WERI-Rb-1 (cell line): ENCODE data around the gene ME3.

Source experiments
- DNase-seq: peaks from one replicate; pipeline ENCODE4 v3.0.0-alpha.2; 2020
- H3K27ac ChIP-seq: fragments of 250-450 bp; sonication (Bioruptor Pico); 2 replicates; pipeline ENCODE4 v1.5.1; 2020; ENCODE audit warnings: mild to moderate bottlenecking, moderate library complexity
- H3K27me3 ChIP-seq: fragments of 250-450 bp; sonication (Bioruptor Pico); 2 replicates; pipeline ENCODE4 v1.5.1; 2021; ENCODE audit warnings: mild to moderate bottlenecking, low read depth, moderate library complexity; ENCODE audit not compliant: insufficient read depth, severe bottlenecking
- H3K36me3 ChIP-seq: fragments of 250-450 bp; sonication (Bioruptor Pico); 2 replicates; pipeline ENCODE4 v1.5.1; 2020; ENCODE audit warnings: mild to moderate bottlenecking, moderate library complexity
- H3K4me3 ChIP-seq: 2 replicates; pipeline ENCODE4 v1.5.1; 2011; ENCODE audit warnings: low read depth, mild to moderate bottlenecking, control low read depth, low read length
- H3K9me3 ChIP-seq: fragments of 250-450 bp; sonication (Bioruptor Pico); 2 replicates; pipeline ENCODE4 v1.5.1; 2021; ENCODE audit warnings: mild to moderate bottlenecking, moderate library complexity; ENCODE audit not compliant: severe bottlenecking
- CTCF ChIP-seq: IDR thresholded peaks from 2 replicates; pipeline ENCODE4 v1.5.1; 2011; ENCODE audit warnings: low read depth, mild to moderate bottlenecking, control low read depth, inconsistent platforms, low read length

ME3 gene

GRCh38 chr11:86453290-86454030 is 219.0 kb downstream of the ME3 start:
- Histone ChIP-seq H3K9me3 (no peaks in the 10 kb centered on the region), H3K4me3 (no peak overlapping the region), H3K27ac (no peak overlapping the region), H3K27me3 (no peaks in the 10 kb centered on the region), H3K36me3 (peaks cover 7% of the 10 kb centered on the region)
- TF ChIP-seq CTCF = peak; percentile 37
- no peak for DNase-seq

- DNase-seq = no peak
- H3K36me3 ChIP-seq = peaks cover 27% of the 10 kb centered on the region
- no peaks in the 10 kb centered on the region for H3K27me3 ChIP-seq
- no peak overlapping the region for H3K4me3 ChIP-seq
- H3K9me3 ChIP-seq = no peaks in the 10 kb centered on the region
- H3K27ac ChIP-seq = no peak overlapping the region
- TF ChIP-seq CTCF = no peak
These were observed 222.3 kb downstream of the ME3 start for GRCh38 chr11:86449993-86450629.

- H3K27ac ChIP-seq = no peak overlapping the region
These were observed 224.5 kb downstream of the ME3 start for GRCh38 chr11:86447763-86448480.

GRCh38 chr11:86446924-86447285 is 225.5 kb downstream of the ME3 start:
- Histone ChIP-seq H3K4me3 (no peak overlapping the region), H3K9me3 (no peaks in the 10 kb centered on the region), H3K27ac (no peak overlapping the region), H3K36me3 (peaks cover 57% of the 10 kb centered on the region), H3K27me3 (no peaks in the 10 kb centered on the region)
- DNase-seq = no peak
- no peak for TF ChIP-seq CTCF

More at GRCh38 chr11:86447763-86448480, 224.5 kb downstream of the ME3 start:
- H3K4me3 ChIP-seq = no peak overlapping the region
- H3K9me3 ChIP-seq = no peaks in the 10 kb centered on the region
- TF ChIP-seq CTCF = no peak
- peaks cover 47% of the 10 kb centered on the region for H3K36me3 ChIP-seq
- H3K27me3 ChIP-seq = no peaks in the 10 kb centered on the region
- DNase-seq = no peak

- TF ChIP-seq CTCF = no peak
These were observed 226.1 kb downstream of the ME3 start for GRCh38 chr11:86446163-86446923.

More at GRCh38 chr11:86446163-86446923, 226.1 kb downstream of the ME3 start:
- DNase-seq = no peak
- Histone ChIP-seq H3K27me3 (no peaks in the 10 kb centered on the region), H3K4me3 (no peak overlapping the region), H3K36me3 (peaks cover 61% of the 10 kb centered on the region), H3K9me3 (no peaks in the 10 kb centered on the region), H3K27ac (no peak overlapping the region)
